Peyer's patch (tissue), 4 donors: ENCODE measurements around the gene MAT1A.

Source experiments
- POLR2A ChIP-seq, 2 donors: fragments of 450-650 bp; IDR thresholded peaks; one replicate each; pipeline ENCODE4 v1.5.1; 2017; ENCODE audit warnings: antibody characterized with exemption in 2 of 2, mild to moderate bottlenecking in 2 of 2, moderate library complexity in 2 of 2
- TF ChIP-seq, protein P1 (sequence below), 6 experiments: fragments of 450-650 bp in 4 of 6; fragments of 200-600 bp in 2 of 6; sonication (generic) in 1 of 6; IDR thresholded peaks; one replicate each; pipeline ENCODE4 v1.5.1; 2017 to 2019; ENCODE audit warnings: antibody characterized with exemption in 6 of 6, mild to moderate bottlenecking in 3 of 6, moderate library complexity in 1 of 6

DNA sequence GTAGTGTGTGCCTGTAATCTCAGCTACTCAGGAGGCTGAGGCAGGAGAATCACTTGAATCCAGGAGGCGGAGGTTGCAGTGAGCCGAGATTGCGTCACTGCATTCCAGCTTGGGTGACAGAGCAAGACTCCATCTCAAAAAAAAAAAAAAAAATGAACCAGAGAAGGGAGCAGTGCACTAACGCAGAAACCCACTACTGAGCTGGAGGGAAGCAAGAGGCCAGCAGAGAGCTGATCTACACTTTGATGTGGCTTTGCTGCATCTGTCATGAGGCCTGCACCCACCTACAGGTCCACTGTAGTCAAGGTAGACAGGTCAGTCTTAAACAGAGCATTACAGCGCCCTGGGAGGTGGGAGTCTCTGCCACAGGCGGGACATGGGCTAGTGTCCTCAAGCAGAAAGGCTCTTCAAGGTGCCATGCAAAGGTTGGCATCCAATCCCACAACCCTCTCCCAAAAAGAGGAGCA lies 30.0 kb downstream of the MAT1A start:
- TF ChIP-seq, protein P1, sequence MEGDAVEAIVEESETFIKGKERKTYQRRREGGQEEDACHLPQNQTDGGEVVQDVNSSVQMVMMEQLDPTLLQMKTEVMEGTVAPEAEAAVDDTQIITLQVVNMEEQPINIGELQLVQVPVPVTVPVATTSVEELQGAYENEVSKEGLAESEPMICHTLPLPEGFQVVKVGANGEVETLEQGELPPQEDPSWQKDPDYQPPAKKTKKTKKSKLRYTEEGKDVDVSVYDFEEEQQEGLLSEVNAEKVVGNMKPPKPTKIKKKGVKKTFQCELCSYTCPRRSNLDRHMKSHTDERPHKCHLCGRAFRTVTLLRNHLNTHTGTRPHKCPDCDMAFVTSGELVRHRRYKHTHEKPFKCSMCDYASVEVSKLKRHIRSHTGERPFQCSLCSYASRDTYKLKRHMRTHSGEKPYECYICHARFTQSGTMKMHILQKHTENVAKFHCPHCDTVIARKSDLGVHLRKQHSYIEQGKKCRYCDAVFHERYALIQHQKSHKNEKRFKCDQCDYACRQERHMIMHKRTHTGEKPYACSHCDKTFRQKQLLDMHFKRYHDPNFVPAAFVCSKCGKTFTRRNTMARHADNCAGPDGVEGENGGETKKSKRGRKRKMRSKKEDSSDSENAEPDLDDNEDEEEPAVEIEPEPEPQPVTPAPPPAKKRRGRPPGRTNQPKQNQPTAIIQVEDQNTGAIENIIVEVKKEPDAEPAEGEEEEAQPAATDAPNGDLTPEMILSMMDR (IDR thresholded peaks at IDR 0.05), result no peak
- TF ChIP-seq POLR2A (IDR thresholded peaks at IDR 0.05), result no peak
